Activated CD4-positive, alpha-beta T cell treated with anti-CD3 and anti-CD28 coated beads, Interleukin-2, amount 50 U/mL, for 24 hours (primary cell): ENCODE data around the gene ESRRA.
"Not testable (repeated sequence)": the region's sequence is repeated elsewhere in the genome, so short reads cannot be mapped to it uniquely, and the experiment has no call there.

Source experiments
- DNase-seq, 2 donors: peaks; one replicate each; pipeline ENCODE4 v3.0.0-alpha.2; 2020; ENCODE audit warnings: low read depth in 1 of 2, low spot score in 1 of 2

Gene ESRRA

GRCh38 chr11:64291752-64292459 lies 13.4 kb upstream of the ESRRA start:
- no peak for DNase-seq

GRCh38 chr11:64292460-64293254 lies 12.7 kb upstream of the ESRRA start:
- DNase-seq: no peak

GRCh38 chr11:64294774-64295173 lies 10.6 kb upstream of the ESRRA start:
- DNase-seq: no peak

GRCh38 chr11:64295760-64296159 lies 9.6 kb upstream of the ESRRA start:
- no peak for DNase-seq

- DNase-seq: no peak
Measured at GRCh38 chr11:64296236-64296635, 9.1 kb upstream of the ESRRA start.

GRCh38 chr11:64296830-64297698 lies 8.3 kb upstream of the ESRRA start:
- DNase-seq: no peak

GRCh38 chr11:64297699-64298358 lies 7.5 kb upstream of the ESRRA start:
- DNase-seq: no peak

- DNase-seq: no peak
Measured at GRCh38 chr11:64298966-64299846, 6.1 kb upstream of the ESRRA start.

- no peak for DNase-seq
Measured at GRCh38 chr11:64299847-64300648, 5.3 kb upstream of the ESRRA start, which contains the start of gene CATSPERZ. Gene CATSPERZ, plus strand, starts transcription at chr11:64300358. Its CDS starts 53 bp downstream, at chr11:64300411.

- no peak for DNase-seq
Measured at GRCh38 chr11:64303109-64304031, 2.0 kb upstream of the ESRRA start.

GRCh38 chr11:64304032-64304315 lies 1.4 kb upstream of the ESRRA start:
- no peak for DNase-seq

GRCh38 chr11:64304316-64305072 lies 830 bp upstream of the ESRRA start:
- DNase-seq: peak; percentile 88 to 91

- peak; percentile 56 to 61 for DNase-seq
Measured at GRCh38 chr11:64305691-64306562, 603 bp downstream of the ESRRA start.

GRCh38 chr11:64306563-64306875 lies 1.2 kb downstream of the ESRRA start:
- DNase-seq: no peak

- DNase-seq: no peak
Measured at GRCh38 chr11:64306876-64307622, 1.7 kb downstream of the ESRRA start.

GRCh38 chr11:64307795-64308194 lies 2.5 kb downstream of the ESRRA start:
- DNase-seq: not testable (repeated sequence)
